BE2C (cell line): Measurements from ENCODE around the gene CMC2. TPM values are rescaled to one million over a fixed set of nuclear protein-coding genes. Genes with fewer than 3 reads are reported as not detected.

Experiments used
- DNase-seq: peaks from one replicate; pipeline ENCODE4 v3.0.0-alpha.2; 2020
- H3K27me3 ChIP-seq: fragments of 250-450 bp; sonication (Bioruptor Pico); 2 replicates; pipeline ENCODE4 v1.5.1; 2020; ENCODE audit warnings: mild to moderate bottlenecking
- H3K36me3 ChIP-seq: fragments of 250-450 bp; sonication (Bioruptor Pico); 2 replicates; pipeline ENCODE4 v1.5.1; 2020; ENCODE audit warnings: mild to moderate bottlenecking
- H3K4me1 ChIP-seq: fragments of 250-450 bp; sonication (Bioruptor Pico); 2 replicates; pipeline ENCODE4 v1.5.1; 2020
- H3K4me3 ChIP-seq: 2 replicates; pipeline ENCODE4 v1.5.1; 2011; ENCODE audit warnings: low read depth, low read length
- H3K9me3 ChIP-seq: fragments of 250-450 bp; sonication (Bioruptor Pico); 2 replicates; pipeline ENCODE4 v1.5.1; 2020
- polyA plus RNA-seq: library from polyadenylated mRNA; unstranded; fragments of >200 nt; gene quantifications from one replicate; pipeline ENCODE4 v1.2.1, GENCODE V29; 2012; ENCODE audit warnings: low read depth, missing spikeins; ENCODE audit not compliant: insufficient read length, insufficient read depth
- TF ChIP-seq, protein P1 (sequence below): IDR thresholded peaks from 2 replicates; pipeline ENCODE4 v1.5.1; 2012; ENCODE audit warnings: mild to moderate bottlenecking, low read depth, low read length

The CMC2 gene
- 65.0 TPM for polyA plus RNA-seq

DNA sequence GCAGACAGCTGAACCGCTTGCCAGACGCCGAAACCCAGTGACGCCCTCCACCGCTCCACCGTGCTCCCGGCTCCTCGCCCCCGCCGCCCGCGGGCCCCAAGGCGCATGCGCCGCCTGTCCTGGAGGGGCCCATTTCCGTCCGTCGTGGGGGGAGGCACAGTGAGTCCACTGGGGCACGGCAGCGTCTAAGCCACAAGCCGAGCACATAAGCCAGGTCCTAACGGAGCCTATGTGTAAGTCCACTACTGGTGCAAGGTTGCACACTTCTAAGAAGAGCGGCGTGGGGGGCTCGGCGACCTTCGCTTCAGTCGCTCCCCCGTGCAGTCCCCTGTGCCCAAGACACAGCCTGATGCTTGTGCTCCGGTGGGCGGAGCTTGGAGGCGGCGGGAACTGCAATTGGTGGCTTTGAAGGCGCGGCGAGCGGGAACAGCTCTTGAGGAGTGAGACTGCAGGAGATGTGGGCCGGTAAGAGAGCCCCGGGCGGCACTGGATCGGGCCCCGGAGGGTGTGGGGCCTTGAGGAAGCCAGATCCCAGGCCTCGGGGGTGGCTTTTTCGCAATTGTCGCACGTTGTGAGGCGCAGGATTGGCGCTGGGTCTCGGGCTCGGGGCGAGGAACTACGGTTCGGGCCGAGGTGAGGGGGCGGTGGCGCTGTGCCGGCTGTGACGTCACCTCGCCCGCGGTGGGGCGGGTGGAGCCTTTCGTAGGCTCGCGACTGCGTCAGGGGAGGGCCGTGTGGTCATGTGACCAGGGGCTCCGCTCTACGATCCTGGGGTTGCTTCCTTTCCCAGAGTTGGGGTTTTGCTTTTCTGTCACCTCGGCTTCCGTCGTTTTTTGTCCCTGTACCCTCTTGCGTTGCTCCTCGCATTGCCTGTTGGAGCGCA lies at the start of gene CMC2, which contains the start of gene CENPN:
Gene CMC2, minus strand, starts transcription at position 73 of the 883 bp plus-strand sequence. CDS start 9,491 bp downstream, outside the sequence.
Gene CENPN, plus strand, starts transcription at position 402 of the 883 bp plus-strand sequence. CDS start 4,726 bp downstream, outside the sequence.
- Histone ChIP-seq H3K9me3 (no peaks in the 10 kb centered on the region), H3K36me3 (peaks cover 3% of the 10 kb centered on the region), H3K4me3 (peak within 1 kb of the TSS; percentile 96), H3K4me1 (no peaks in the 10 kb centered on the region), H3K27me3 (no peaks in the 10 kb centered on the region)
- peak; percentile 98 for DNase-seq
- TF ChIP-seq, protein P1, sequence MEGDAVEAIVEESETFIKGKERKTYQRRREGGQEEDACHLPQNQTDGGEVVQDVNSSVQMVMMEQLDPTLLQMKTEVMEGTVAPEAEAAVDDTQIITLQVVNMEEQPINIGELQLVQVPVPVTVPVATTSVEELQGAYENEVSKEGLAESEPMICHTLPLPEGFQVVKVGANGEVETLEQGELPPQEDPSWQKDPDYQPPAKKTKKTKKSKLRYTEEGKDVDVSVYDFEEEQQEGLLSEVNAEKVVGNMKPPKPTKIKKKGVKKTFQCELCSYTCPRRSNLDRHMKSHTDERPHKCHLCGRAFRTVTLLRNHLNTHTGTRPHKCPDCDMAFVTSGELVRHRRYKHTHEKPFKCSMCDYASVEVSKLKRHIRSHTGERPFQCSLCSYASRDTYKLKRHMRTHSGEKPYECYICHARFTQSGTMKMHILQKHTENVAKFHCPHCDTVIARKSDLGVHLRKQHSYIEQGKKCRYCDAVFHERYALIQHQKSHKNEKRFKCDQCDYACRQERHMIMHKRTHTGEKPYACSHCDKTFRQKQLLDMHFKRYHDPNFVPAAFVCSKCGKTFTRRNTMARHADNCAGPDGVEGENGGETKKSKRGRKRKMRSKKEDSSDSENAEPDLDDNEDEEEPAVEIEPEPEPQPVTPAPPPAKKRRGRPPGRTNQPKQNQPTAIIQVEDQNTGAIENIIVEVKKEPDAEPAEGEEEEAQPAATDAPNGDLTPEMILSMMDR: peak; percentile 2; the same call in 1 of the 2 replicates

DNA sequence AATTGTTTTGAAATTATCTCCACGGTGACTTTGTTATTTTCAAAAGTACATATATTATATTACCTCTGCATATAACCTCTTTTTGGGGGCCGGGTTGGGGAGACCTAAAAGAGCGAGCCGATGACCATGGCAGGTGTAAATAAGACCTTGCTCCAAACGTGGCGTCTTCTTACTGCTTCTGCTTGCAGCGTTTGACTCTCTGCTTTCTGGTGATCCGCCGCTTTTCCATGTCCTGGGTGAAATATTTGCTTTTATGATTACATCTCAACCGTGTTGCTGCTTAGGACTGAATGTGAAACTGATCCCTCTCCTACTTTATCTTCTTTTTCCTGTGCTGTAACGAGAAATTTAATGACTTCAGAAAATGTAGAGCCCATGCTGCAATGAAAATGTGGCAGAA lies 47.1 kb upstream of the CMC2 start:
- no peaks in the 10 kb centered on the region for H3K4me1 ChIP-seq
- no peaks in the 10 kb centered on the region for H3K27me3 ChIP-seq
- no peaks in the 10 kb centered on the region for H3K9me3 ChIP-seq
- TF ChIP-seq, protein P1: no peak
- DNase-seq: no peak
- no peaks in the 10 kb centered on the region for H3K36me3 ChIP-seq
- no peak overlapping the region for H3K4me3 ChIP-seq

DNA sequence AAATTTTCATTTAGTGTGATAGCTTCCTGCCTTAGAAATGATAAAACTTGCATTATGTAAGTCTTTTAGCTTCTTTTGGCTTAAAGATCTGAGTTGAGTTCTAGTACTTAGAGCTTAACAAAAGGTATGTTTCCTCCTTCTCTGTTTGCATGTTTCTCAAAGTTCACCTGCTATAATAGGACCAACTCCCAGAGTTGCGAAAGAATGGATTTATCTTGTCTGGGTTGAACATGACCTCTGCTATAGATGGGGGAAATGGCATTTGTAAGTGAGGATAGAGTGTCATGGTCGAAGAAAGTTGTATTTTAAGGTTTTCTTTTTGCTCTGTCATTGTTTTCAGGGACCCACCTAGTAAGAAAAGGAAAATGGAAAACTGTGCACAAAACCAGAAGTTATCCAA lies 36.1 kb upstream of the CMC2 start:
- no peak for DNase-seq
- H3K4me1 ChIP-seq: no peaks in the 10 kb centered on the region; the same call in 1 of the 2 replicates
- no peaks in the 10 kb centered on the region; the same call in 1 of the 2 replicates for H3K9me3 ChIP-seq
- TF ChIP-seq, protein P1: no peak
- no peak overlapping the region for H3K4me3 ChIP-seq
- H3K27me3 ChIP-seq: no peaks in the 10 kb centered on the region
- peaks cover 11% of the 10 kb centered on the region for H3K36me3 ChIP-seq

DNA sequence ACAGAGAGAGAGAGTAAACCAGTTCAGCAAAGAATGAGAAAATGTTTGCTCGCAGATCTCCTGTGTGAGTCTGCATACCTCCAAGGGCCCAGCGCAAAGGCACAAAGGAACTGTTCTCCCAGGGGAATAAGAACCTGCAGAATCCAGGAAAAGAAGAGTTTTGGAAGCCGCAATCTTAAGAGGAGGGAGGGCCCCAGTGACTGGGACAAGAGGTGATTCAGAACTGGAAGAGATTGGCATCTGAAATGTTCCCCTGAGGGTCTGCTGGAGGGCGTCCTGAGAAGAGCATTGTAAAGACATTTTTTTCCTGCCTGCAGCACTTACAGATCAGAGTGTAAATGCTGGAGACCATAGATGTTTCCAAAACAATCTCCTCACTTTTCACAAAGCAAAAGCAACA lies 35.0 kb upstream of the CMC2 start:
- Histone ChIP-seq H3K27me3 (no peaks in the 10 kb centered on the region), H3K36me3 (peaks cover 11% of the 10 kb centered on the region), H3K4me3 (no peak overlapping the region), H3K4me1 (no peaks in the 10 kb centered on the region; the same call in 1 of the 2 replicates), H3K9me3 (no peaks in the 10 kb centered on the region; the same call in 1 of the 2 replicates)
- DNase-seq: no peak
- TF ChIP-seq, protein P1: no peak

DNA sequence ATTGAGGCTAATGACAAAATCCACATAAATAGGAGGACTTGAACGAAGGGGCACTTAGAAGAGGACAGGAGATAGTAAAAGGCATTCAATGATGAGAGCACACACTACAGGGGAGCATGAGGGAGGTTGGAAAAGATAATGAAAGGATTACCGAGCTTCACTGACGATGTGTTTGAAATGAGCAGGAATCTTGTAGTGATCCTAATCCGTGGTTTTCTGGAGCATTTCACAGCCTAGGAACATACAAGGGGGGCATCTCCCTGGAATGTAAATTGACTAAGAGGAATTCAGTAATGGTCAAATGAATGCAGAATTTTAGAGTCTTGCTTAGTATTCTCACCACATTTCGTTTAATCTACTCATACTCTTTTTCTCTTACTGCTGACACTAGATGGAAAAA lies 34.2 kb upstream of the CMC2 start:
- Histone ChIP-seq H3K27me3 (no peaks in the 10 kb centered on the region), H3K4me1 (no peaks in the 10 kb centered on the region; the same call in 1 of the 2 replicates), H3K4me3 (no peak overlapping the region), H3K9me3 (no peaks in the 10 kb centered on the region; the same call in 1 of the 2 replicates), H3K36me3 (peaks cover 11% of the 10 kb centered on the region)
- DNase-seq: no peak
- TF ChIP-seq, protein P1: no peak

DNA sequence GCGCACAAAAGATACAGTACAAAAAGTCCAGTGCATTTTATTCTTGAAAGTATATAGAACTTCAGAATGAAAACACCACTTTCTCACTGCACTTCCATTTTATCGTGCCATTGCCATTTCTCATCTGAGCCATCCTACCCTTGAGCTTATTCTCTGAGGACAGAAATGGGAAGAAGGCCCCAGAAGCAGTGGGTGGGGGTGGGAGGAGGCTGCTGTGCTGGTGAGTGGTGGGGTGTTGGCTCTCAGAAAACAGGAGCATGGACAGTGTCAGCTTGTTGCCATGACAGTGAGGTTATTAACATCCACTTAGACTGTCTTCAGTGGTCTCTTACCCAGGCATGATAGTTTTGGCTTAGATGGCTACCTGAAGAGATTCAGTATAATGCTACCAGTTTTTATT lies 33.4 kb upstream of the CMC2 start:
- TF ChIP-seq, protein P1: no peak
- no peaks in the 10 kb centered on the region for H3K27me3 ChIP-seq
- DNase-seq: no peak
- no peak overlapping the region for H3K4me3 ChIP-seq
- H3K36me3 ChIP-seq: peaks cover 11% of the 10 kb centered on the region
- H3K4me1 ChIP-seq: no peaks in the 10 kb centered on the region; the same call in 1 of the 2 replicates
- H3K9me3 ChIP-seq: no peaks in the 10 kb centered on the region; the same call in 1 of the 2 replicates
